DMS114 treated with DMSO at 0.1 percent for 48 hours (cell line): ENCODE data around the gene NTSR1.

Experiments
- DNase-seq: peaks from one replicate; lab custom pipeline; 2025; ENCODE audit not compliant: unreplicated experiment; lab: John Stamatoyannopoulos, UW

The NTSR1 gene

DNA sequence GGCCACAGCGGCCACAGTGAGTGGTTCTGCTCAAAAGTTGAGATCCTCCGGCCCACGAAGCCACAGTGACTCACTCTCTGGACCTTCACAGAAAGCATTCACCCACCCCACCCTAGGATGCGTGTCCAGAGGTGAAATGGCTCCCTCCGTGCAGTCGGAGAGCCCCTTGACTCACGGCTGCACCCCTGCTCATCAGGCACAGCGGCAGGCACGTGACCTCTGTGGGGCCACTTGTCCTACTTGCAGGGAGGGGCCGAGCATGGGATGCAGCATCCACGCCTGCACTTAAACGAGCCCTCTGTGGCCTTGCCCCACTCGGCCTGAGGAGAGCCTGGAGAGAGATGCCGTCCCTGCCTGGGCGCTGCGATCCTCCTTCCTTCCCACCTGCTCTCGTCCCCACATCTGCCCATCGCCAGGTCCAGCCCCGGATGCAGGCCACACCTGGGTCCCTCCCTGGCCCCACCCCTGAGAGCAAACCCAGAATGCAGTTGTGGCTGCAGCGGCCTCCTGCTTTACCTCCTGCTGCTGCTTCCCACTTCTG, 28.7 kb downstream of the NTSR1 start:
- DNase-seq, result no peak

DNA sequence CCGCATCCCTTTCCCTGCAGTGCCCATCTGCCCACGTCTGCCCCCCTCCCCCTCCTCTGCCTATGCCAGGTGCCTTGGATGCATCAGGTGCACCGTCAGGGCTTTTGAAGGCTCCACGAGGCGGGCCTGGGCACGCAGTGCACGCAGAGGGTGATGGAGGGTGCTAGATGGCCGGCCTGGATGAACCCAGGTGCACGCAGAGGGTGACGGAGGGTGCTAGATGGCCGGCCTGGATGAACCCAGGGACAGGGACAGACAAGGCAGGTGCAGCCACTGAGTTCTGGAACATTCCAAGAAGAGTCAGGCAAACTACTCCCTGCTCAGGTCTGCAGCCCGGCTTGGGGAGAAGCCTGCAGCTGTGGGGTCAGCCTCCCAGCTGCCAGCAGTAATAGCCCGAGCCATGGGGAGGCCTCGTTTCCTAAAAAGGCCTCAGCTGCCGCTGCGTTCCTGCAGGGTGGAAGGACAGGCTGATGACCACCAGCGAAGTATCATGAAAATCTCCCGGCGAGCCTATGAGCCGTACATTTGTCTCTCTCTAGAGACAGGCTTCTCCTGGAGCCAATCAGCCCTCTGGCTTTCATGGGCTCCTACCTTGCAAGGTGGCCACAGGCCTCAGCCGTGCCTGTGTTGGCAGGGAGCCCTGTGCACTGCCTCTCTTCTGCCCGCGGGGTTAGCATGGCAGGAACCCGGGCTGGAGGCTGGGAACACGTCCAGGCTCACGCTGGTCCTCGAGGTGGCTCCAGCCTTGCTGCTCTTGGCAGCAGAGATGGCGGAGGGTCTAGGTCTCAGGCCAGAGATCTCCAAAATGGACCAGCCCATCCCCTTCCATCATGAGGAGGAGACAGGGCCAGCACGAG, 29.6 kb downstream of the NTSR1 start:
- DNase-seq, result no peak

DNA sequence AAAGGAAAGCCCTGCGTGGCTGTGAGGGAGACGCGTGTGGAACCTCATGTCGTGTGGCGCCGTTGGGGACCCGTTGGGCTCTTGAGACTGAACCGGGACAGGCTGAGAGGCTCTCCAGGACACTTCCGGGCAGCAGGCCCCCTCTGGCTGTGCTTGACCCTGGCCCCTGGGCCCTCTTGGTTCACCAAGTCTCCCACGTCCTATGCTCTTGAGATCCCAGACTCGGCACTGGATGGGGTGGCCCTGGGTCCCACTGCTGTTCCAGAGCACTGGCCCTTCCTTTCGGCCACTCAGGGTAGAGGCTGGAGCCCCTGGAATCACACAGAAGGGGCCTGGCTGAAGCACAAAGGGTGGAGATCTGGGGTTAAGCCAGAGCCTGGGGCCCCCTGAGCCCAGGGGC, 30.4 kb downstream of the NTSR1 start:
- DNase-seq, result no peak

DNA sequence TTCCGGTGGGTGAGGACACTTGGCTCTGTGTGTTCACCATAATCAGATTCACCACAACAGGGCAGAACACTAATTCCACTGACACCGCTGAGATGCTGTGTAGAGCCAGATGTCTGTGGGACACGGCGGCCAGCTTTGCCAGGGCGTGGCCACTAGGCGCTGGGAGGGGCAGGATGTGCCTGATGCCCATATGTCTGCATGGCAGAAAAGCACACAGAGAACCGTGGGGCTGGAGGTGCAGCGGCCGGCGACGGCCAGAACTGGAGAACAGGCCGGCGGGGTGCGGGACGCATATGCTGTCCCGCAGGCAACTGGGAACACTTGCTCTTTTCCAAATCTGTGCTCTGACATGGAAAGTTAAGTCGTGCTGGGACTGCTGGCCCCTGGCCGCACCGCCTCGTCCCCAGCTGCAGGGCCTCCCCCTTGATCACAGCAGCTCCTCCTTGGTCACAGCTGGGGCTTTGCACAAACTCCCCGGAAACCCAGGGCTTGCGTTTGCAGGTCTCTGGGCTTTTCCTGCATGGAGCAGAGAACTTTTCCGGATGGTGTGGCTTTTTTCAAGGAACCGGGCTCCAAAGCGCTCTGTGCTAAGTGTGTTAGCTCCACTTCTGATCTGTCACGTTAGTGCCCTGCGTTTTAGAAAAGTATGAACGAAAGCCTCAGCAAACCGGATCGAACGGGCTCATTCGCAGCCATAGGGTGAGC, 31.1 kb downstream of the NTSR1 start:
- DNase-seq, result no peak

DNA sequence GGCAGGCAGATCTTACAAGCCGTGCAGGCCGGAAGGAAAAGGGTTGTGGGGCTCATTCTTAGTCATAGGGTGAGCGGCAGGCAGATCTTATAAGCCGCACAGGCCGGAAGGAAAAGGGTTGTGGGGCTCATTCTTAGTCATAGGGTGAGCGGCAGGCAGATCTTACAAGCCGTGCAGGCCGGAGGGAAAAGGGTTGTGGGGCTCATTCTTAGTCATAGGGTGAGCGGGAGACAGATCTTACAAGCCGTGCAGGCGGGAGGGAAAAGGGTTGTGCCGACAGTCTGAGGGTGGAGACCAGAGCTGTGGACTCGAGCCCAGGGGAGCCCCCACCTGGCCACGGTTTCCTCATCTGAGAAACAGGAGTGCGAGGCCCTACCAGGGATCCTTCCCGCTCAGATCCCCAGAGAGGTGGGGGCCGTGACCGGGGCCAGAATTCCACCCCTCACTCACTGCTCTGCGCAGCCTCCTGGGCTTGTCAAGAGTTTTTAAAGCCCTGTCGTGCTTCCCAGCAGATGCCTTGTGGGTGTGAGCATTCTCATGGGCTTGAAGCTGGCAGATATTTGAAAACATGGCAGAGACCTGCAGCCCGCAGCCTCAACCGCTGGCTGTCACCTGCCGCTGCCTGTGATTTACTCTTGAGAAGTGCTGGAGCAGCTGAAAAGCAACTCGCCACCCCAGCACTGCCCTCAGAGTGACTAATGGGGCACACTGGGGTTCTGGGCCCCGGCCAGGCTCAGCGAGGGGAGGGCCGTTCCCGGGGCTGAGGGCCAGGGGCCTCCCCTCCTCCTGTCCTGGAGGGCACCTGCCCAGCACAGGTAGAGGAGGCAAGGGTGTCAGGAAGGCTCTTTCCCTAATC, 31.9 kb downstream of the NTSR1 start:
- no peak for DNase-seq

DNA sequence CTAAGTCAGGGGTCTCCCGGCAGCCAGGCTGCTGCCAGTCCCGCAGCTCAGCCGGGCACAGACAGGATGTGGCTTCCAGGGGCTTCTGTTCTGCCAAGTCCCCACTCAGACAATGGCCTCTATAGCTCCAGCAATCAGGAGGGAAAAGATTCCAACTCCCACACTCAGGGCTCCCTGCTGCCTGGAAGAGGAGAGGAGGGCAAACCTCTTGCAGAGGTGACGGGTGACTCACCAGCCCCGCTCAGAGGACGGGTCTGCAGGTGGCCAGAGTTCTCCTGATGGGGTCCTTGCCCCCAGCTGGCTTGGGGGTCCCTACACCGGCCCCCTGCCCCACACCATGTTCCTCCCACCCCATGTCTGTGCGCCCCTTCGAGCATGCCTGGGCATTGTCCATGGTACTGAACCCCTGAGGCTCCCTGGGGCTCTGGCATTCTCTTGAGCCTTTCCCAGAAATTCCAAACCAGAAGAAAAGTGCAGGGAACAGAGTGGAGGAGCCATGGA, 32.6 kb downstream of the NTSR1 start:
- no peak for DNase-seq

DNA sequence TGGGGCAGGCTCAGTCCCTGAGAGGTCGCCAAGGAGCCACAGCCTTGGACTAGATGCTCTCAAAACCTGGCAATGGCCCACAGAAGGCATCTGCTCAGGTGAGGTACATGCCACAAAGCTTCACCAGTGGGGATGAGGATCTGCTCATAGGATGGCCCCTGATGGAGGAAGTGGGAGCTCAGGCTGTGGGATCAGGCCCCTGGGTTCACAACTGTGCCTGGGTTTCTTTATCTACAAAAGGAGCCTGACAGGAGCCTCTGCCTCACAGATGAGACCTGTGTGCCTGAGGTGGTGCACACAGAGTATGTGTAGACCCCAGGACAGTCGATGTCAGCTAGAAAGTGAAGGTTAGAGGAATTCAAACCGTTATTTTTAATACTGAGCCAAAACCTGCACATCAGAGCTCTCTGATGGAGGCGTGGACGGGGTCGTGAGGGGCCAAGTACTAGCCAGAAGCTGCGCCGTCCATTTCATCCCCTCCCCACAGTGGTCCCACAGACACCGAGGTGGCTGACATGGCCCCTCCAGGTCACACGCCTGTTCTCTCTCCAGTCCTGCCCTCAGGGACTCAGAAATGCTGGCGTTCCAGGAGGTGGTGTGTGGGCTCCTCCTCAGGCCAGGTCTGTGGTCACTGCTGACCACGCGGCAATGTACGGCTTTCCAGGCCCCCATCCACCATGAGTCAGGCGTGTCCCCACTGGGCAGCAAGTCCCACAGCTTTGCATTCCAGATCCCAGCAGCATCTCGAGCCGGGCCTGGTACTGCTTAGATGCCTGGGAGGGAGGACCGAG, 33.3 kb downstream of the NTSR1 start:
- no peak for DNase-seq

DNA sequence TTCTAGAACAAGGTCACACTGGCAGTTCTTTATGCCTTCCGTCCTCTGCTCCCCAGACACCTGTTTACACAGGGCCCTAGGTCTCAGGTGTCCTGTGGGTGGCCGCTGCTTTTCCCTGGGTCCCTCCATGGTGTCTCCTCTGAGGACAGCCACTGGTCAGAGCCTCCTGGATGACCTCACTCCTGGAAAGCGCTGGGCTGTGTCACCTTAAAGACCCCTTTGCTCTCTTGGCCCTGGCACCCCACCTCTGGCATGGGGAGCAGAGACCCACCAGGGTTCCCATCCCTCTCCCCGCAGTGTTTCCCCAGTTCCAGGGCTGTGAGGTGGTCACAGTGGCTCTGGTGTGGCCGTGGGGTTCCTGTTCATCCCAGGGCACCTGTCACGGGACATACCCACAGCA, 33.9 kb downstream of the NTSR1 start:
- DNase-seq, result no peak

DNA sequence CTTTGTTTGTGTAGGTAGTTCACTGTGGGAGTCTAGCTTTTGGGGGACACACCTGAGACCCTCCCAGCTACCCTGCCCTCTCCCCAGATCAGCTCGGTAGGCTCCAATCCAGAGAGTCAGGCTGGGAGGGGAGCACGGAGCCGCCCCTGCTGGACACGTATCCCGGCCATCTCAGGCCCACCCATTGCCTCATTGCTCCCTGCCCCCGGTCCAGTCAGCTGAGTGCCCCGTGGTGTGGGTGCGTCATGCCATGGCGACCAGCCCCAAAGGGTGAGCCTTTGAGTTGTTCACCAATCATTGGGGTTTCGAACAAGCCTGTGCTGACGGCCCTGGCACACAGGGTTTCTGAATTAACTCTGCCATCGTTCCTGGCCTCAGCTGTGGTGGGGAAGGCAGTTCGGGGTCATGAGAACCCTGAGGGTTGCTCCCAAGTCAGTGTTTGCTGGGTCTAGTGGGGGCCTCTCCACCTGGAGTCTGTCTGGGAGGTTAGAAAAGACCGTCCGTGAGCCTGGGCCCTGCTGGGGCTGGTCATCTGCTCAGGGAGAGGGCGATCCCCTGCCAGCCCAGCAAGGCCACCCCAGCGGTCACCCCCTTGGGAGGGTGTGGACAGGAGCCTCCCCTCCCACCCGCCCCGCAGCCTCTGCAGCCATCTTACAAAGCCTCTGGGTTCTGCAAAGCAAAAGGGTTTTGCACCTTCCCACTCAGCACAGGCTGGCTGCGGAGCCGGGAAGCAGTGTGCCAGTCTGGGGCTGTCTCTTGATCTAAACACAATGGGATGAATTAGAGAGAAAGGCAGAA, 34.5 kb downstream of the NTSR1 start:
- no peak for DNase-seq

DNA sequence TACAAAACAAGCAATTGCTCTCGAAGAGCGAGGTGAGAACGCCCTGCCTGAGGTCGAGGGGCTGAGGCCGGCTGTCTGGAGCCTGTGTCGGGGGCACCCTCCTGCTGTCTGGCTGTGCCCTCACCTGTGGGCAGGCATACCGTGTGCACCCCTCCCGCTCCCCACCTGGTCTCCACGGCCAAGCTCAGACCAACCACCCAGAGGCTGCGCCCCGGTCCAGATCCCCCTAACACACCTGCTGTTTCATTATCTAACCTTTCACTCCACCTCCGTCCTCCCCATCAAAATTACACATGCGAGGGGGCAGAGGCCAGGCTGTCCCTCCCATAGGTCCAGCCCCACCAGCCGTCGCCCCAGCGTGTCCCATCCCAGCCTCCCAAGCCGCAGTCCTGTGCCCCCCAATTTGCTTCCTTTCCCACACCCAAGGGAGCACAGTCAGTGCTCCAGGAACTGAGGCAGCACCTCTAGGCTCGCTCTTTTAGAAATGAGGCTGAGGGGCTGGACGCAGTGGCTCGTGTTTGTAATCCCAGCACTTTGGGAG, 35.2 kb downstream of the NTSR1 start:
- no peak for DNase-seq

DNA sequence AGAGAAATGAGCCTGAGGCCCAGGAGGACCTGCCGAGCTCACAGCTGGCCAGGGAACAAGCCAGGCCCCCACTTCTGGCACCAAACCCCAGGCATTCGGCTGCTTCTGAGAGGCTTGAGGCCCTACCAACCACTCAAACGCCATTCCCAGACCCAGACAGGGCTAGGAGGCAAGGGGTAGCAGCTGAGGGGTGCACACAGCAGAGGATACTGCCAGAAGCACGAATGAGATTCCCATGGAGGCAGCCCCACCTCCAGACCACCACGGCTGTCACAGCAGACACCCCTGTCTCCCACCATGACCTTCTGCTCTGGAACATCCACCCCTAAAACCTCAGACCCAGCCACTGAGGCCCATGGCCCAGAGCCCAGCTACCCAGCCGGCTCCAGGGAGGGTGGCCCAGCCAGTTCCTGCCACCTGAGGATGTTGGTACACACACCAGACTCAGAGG, 36.1 kb downstream of the NTSR1 start:
- DNase-seq, result no peak

DNA sequence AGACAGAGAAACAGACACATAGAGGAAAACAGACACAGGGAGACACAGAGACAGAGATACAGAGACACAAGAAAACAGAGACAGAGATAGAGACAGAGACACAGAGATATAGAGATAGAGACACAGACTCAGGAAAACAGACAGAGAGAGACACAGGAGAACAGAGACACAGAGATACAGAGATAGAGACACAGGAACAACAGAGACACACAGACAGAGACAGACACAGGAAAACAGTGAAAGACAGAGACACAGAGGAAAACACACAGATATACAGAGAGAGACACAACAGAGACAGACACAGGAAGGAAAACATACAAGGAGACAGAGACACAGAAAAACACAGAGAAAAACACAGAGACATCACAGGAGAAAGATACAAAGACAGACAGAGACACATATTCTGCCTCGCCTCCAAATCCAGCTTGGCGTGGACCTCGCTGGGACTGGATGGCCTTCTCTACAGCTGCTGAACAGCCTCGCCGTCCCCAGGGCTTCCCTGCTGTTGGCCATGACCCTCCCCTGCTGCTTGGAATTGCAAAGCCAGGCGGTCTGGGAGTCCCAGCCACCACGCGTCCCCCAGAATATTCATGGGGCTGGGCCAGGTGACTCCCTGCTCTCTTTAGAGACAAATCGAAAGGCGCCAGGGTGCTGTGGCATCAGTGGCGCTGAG, 36.8 kb downstream of the NTSR1 start:
- DNase-seq, result no peak

DNA sequence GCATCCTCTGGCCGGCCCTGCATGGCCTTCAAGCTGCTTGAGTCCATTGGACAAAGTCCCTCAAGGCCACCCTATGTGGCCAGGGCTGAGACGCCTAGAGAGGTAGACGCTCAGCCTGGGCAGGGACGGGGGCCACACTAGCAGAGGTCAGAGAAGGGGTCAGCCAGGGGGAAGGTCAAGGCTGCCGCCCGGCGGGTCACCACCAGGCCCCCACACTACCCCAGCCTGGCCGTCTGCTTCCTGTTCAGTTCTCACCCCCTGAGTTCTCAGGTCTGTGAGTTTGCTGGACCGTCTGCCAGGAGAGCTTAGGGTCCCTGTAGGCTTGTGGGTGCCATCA, 37.3 kb downstream of the NTSR1 start:
- DNase-seq, result no peak

DNA sequence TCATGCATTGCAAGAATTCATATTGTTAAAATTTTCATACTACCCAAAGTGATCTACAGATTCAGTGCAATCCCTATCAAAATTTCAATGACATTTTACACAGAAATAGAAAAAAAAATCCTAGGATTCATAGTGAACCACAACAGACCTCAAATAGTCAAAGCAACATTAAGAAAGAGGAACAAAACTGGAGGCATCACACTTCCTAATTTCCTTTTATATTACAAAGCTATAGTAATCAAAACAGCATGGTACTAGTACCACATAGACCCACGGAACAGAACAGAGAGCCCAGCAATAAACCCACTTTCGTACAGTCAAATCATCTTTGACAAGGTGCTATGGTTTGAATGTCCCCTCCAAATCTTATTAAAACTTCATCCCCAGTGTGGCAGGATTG, 39.7 kb downstream of the NTSR1 start:
- no peak for DNase-seq

DNA sequence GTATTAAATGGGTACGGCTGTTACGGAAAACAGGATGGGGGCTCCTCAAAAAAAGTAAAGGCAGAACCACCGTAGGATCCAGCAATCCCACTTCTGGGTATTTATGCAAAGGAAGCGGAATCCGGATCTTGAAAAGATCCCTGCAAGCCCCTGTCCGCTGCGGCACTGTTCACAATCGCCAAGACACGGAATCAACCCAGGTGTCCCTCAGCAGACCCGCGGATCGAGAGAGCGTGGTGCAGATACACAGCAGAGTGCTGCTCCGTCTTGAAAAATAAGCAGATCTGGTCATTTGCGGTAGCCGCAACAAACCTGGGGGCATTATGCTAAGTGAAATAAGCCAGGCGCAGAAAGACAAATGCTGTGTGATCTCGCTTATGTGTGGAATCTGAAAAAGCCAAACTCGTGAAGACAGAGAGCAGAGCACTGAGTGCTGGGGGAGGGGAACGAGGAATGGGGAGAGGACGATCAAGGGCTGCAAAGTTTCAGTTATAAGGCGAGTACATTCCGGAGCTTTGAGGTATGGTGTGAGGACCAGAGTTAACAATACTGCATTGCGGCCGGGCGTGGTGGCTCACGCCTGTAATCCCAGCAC, 41.3 kb downstream of the NTSR1 start:
- no peak for DNase-seq

DNA sequence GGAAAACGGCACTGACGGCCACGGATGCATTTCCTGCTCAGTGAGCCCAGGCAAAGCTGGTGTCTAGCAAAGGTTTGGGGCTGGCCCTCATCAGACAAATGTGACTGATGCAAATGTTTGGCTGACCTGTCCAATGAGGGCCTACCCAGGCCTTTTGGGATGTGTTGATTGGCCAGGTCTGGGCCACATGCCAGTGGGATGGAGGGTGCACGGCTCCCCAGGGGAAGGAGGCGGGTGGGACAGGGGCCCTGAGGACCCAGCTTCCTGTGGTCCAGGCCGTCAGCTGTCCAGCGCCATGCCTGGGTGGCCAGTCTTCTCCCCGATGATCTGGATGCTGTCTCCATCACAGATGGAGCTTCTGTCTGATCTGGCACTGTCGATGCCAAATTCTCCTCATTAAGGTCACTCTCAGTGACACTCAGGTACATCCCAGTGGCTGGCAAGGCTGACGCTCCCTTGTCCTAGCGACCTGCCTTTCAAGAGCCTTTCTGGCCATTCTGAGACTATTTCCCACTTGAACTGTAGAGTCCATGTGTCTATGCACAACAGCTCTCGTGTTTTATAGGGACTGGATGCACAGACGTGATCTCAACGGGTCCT, 43.0 kb downstream of the NTSR1 start:
- no peak for DNase-seq

DNA sequence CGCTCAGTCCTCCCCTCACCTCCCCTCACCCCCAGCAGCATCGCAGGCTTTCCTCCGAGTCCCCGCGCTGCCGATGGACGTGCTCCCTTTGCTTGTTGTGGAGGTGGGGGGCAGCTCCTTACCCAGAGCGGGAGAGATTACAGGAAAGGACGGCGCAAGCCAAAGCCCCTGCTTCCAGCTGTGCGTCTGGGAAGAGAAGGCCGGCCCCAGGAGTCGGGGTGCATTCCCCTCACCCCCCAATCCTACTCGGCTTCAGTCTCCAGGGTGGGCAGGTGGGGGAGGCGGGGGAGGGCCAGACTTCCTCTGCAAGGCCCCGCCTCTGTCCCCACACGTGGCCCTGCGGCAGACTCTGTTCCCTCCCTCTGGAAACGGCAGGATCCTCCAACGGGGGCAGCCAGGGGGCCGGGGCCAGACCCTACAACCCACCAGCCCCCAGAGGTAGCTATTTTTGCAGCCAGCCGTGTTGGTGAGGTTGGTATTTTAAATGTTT, 43.6 kb downstream of the NTSR1 start:
- no peak for DNase-seq
